HG03558 (cell line): Measurements from ENCODE around the gene PTPRZ1.

Source experiments
- ATAC-seq: cut with Tn5 transposase; IDR thresholded peaks from one replicate; pipeline ENCODE4 v1.9.1; 2021; ENCODE audit warnings: moderate number of reproducible peaks; ENCODE audit not compliant: unreplicated experiment; ENCODE audit errors: extremely low read depth

PTPRZ1 gene

GRCh38 chr7:121945480-121946236 lies 72.7 kb downstream of the PTPRZ1 start:
- no peak for ATAC-seq

- no peak for ATAC-seq
Observed at GRCh38 chr7:121953164-121953563, 80.2 kb downstream of the PTPRZ1 start.

- no peak for ATAC-seq
Observed at GRCh38 chr7:121953601-121954000, 80.6 kb downstream of the PTPRZ1 start.

DNA sequence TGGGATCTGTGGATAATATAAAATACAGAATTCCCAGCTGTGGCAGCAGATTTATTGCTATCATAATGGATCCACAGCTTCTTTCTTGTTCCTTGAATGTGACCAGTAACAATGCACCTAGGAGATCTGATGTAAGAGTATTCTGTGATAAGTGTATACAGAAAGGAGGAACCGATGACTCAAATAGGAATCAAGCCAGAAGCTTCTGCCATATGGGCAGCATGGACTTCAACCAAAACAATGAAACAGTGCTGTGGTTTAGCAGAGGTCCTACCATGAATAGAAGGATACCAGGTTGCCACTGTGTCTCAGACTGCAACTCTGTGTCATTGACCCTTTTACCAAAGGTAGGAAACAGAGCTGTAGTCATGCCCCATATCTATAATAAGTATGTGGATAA lies 81.8 kb downstream of the PTPRZ1 start:
- ATAC-seq = no peak

DNA sequence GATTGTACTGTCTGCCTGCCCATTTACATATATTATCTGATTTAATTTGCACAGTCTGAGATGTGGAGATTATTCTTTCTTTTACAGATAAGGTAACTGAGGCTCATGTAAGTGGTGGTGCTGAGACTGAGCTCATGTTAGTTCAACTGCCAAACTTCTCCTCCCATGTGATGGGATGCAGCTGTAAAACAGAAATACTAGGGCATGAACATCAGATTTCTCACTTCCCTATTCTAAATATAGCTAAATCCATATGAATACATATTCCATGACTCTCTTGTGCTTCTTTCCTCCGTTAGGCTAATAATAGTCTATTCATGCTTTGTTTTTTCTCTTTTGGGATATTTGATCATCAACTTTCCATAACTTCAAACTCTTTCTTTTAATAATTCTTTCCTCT lies 84.7 kb downstream of the PTPRZ1 start:
- ATAC-seq = no peak

DNA sequence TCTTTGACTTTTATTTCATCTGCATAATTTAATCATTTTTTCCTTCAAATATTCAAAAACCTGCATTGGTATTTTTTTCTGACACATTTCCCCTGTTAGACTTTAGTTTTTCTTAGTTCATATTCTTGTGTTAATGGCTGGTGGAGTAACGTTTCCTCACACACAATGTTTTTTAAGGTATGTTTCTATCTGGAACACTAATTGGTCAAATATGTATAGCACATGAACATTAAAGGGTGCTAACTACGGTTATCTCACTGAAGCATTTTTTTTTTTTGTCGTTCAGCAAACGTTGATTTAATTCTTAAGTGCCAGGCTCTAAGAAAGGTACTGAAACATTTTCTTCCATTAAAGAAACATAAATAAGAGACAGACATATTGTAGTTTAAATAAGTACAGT lies 87.7 kb downstream of the PTPRZ1 start:
- no peak for ATAC-seq

DNA sequence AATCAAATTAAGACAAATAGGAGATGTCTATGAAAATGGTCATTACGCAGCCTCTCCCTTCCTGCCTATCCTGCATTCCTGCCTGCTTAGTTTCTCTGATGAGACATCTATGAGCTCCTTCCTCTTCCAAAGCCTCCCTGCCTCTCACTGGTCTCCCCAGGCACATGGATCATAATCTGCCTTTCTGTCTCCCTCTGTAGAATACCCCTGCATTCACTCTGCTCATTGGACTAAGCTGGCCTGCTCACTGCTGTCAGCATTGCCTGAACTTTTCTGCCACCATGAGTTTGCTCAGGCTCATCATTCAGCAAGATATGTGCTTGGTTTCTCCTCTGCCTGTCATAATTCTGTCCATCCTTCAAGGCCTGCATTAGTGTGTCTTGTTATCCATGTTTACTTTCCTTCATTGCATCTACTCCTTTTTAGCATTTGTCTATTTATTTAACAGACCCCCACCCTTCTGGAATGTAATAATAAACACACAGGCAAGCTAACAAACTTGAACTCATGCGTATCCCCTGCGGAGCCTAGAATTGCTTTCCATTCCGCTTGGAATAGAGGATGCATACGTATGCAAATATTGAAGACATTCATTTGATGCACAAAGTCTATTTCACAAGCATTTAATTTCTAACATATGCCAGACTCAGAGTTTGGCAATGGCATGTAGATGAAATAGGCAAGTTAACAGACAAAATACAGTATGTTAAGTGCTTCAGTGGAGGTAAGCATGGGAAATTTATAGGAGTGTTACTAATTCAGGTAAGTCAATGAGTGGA lies 88.3 kb downstream of the PTPRZ1 start:
- ATAC-seq = no peak

DNA sequence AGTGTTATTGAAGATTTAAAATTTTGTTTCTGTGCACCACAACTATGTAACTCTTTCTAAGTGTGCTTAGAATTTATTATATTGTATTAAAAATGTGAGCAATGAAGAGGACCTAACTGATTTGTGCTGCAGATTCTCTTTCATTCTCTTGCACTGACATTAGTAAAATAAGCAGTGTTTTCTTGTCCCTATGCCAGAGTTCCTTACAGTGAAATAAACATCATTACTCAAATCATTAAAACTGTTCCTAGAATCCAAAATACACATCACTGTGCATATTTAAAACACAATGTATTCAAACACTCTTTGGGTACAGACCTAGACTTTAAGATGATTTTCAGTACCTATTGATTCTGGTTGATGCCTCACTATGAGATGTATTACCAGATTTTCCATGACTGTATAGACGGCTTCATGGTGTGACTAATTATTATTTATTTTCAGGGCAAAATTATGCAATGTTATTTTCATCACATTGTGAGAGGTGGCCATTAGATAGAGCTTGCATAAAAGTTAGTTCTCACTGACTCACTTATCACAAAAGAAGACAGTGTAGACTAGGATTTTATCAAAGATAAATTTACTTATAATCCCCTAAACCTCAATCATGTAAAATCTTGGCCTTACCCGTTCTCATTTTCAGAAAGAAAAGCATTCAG lies 93.4 kb downstream of the PTPRZ1 start:
- no peak for ATAC-seq

- ATAC-seq = no peak
Observed at GRCh38 chr7:121966935-121967332, 94.0 kb downstream of the PTPRZ1 start.

GRCh38 chr7:121985476-121986030 lies 112.6 kb downstream of the PTPRZ1 start:
- no peak for ATAC-seq

DNA sequence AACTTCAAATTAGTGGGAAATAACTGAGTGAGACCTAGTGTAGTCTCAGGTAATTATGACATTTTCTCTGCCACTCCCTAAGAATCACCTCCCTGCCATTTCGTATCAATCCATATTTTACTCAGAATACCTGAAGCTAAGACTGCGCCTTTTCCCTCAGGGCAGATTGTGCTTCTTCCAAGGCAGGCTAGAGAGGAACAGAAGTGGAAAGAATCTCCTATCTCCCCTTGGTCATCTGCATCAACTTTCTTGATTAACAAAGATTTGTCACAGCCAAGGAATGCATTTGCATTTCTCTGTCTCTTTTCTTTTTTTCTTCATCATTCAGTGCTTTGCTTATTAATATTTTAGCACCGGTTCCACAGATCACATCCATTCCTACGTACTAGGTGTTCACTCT lies 119.1 kb downstream of the PTPRZ1 start:
- no peak for ATAC-seq

DNA sequence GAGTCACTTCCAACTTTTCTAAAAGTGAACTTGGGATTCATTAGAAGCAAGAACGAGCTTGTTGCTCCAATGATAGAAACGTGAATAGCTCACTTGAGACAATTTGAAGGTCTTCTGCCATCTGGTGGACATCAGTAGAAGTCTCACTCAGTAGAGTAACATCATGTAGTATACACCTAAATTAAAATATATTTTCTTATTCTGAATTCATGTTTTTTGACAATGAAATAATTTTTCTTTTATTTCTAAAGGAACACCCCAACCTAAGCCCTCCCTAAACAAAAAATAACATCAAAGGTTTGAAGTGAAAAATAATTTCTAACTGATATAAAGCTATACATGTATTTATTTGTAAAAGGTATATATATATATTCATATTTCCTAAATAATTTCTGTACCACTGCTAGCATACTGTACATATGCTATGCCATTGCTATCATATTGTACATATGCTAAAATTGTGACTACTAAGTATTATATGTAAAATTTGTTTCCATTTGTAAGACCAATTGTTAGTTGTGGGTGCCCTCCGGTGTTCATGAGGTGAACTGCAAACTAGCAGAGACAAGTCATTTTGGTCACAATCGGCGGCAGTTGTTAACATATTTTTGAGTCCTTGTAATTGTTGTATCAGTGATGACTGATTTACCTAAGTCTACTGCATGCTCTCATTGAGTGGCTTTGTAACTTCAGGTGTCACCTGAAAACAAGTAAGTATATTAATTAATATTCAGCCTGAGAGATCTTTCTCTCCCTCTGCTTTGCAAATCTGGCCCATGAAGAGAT lies 121.9 kb downstream of the PTPRZ1 start:
- peak; percentile 94 for ATAC-seq

DNA sequence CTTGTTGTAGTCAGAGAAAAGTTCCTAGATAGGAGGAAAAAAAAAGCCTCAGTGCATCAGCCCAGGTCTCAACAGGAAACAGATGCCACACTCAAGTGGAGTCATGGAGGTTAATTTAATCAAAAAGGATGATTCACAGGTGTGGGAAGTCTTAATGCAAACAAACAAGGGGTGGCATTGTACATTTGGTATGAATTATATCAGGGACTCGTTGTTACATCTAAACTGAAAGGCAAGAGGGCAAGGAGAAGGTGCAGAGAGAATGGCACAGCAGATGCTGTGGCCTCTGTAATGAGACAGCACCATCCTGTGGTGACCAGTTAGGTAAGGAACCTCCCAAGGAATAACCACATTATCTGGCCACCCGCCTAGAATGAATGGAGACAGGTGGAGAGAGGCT lies 133.7 kb downstream of the PTPRZ1 start:
- no peak for ATAC-seq

GRCh38 chr7:122010116-122010515 lies 137.2 kb downstream of the PTPRZ1 start:
- no peak for ATAC-seq

- ATAC-seq = no peak
Observed at GRCh38 chr7:122013065-122013464, 140.1 kb downstream of the PTPRZ1 start.

DNA sequence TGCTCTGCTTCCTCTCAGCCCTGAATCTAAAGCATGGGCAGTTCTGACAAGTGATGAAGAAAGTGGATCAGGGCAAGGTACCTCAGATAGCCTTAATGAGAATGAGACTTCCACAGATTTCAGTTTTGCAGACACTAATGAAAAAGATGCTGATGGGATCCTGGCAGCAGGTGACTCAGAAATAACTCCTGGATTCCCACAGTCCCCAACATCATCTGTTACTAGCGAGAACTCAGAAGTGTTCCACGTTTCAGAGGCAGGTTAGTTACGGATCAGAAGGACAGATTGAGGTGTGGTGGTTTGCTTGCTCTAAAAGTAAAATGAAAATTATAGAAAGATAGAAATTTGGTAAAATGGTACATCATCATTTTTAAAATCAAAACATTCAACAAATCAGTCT lies 140.7 kb downstream of the PTPRZ1 start:
- ATAC-seq = no peak

DNA sequence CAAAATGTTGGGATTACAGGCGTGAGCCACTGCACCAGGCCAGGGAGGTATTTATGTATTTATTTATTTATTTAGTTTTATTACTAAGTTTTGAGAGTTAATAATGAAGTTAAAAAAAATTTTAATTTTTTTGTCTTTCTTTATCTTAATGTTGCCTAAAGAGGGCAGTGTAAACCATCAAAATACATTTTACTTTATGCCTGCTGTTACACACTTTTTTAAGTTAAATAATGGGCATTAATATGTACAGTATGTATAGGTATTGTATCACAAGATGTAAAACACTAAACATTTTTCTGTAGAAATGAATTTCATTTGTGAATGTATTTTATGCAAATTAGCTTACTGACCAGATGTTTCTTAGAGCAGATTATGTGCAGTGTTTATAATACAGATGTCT lies 141.7 kb downstream of the PTPRZ1 start:
- ATAC-seq = no peak

DNA sequence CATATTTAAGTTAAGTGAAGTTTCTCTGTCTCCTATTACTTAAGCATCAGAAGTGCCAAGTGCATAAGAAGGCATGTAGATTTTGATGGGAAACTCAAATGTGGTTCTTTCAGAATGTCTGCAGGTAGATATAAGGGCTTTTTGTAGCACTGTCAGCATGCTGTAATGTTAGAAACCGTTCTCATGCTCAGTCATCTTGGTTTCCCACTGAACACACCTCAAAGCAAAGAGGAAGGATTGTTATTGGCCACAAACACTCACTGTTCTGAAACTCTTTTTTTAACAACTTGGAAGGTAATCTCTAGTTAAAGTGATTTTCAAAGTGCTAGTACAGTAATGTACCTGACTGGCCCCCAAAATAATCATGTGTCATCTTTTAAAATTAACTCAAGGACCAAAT lies 145.1 kb downstream of the PTPRZ1 start:
- no peak for ATAC-seq

GRCh38 chr7:122027058-122027457 lies 154.1 kb downstream of the PTPRZ1 start:
- ATAC-seq = no peak

- no peak for ATAC-seq
Observed at GRCh38 chr7:122033641-122034040, 160.7 kb downstream of the PTPRZ1 start.
